K562 (cell line): ENCODE results near the gene VEGFB.

ENCODE experiments used
- CTCF ChIP-seq, 3 experiments: IDR thresholded peaks in 2 of 3; conservative IDR thresholded peaks in 1 of 3; 2 replicates each; pipeline ENCODE4 v1.5.1; 2011 to 2012; ENCODE audit warnings: low read length in 3 of 3, mild to moderate bottlenecking in 3 of 3, control low read depth in 2 of 3, improper control_type of control experiment in 1 of 3, inconsistent platforms in 1 of 3, low read depth in 1 of 3, mixed read lengths in 1 of 3, moderate library complexity in 1 of 3; ENCODE audit not compliant: insufficient read depth in 2 of 3
- FOXP4 ChIP-seq: sonication (generic); formaldehyde crosslinking; IDR thresholded peaks from 2 replicates; pipeline ENCODE4 v1.8.0; 2022; ENCODE audit warnings: mild to moderate bottlenecking, missing genetic modification reagents, borderline replicate concordance
- GATAD2B ChIP-seq: fragments of 450-650 bp; IDR thresholded peaks from 2 replicates; pipeline ENCODE4 v1.6.1; 2017; ENCODE audit warnings: mild to moderate bottlenecking, borderline replicate concordance
- HCFC1 ChIP-seq: IDR thresholded peaks from 2 replicates; pipeline ENCODE4 v1.6.1; 2012; ENCODE audit warnings: low read depth, low read length, improper control_type of control experiment
- NFATC3 ChIP-seq: fragments of 450-650 bp; IDR thresholded peaks from 2 replicates; pipeline ENCODE4 v1.6.1; 2017; ENCODE audit warnings: mild to moderate bottlenecking
- POLR2AphosphoS5 ChIP-seq: IDR thresholded peaks from 2 replicates; pipeline ENCODE4 v1.6.1; 2011; ENCODE audit warnings: mild to moderate bottlenecking, low read depth, low read length, moderate library complexity; ENCODE audit not compliant: control insufficient read depth, insufficient read depth
- PRDM10 ChIP-seq: fragments of 450-650 bp; IDR thresholded peaks from 2 replicates; pipeline ENCODE4 v1.6.1; 2018; ENCODE audit not compliant: partially characterized antibody
- TF ChIP-seq, protein P1 (sequence below): fragments of 200-600 bp; sonication (generic); IDR thresholded peaks from one replicate; pipeline ENCODE4 v1.6.1; 2012; ENCODE audit warnings: mild to moderate bottlenecking, low read depth, low read length, inconsistent platforms

GRCh38 chr11:64210301-64211020 is 23.9 kb upstream of the VEGFB start:
- TF ChIP-seq GATAD2B (no peak), HCFC1 (no peak), NFATC3 (no peak), CTCF (IDR thresholded peaks at IDR 0.05 in 2 of 3, conservative IDR thresholded peaks at IDR 0.05 in 1 of 3; ENCODE audit: insufficient read depth in 2 of 3, low read depth in 1 of 3, low read length in 3 of 3) (no peak), PRDM10 (no peak), FOXP4 (CRISPR knock-in tag) (no peak), POLR2AphosphoS5 (no peak; the same call in 1 of the 2 replicates)
- TF ChIP-seq, protein P1, sequence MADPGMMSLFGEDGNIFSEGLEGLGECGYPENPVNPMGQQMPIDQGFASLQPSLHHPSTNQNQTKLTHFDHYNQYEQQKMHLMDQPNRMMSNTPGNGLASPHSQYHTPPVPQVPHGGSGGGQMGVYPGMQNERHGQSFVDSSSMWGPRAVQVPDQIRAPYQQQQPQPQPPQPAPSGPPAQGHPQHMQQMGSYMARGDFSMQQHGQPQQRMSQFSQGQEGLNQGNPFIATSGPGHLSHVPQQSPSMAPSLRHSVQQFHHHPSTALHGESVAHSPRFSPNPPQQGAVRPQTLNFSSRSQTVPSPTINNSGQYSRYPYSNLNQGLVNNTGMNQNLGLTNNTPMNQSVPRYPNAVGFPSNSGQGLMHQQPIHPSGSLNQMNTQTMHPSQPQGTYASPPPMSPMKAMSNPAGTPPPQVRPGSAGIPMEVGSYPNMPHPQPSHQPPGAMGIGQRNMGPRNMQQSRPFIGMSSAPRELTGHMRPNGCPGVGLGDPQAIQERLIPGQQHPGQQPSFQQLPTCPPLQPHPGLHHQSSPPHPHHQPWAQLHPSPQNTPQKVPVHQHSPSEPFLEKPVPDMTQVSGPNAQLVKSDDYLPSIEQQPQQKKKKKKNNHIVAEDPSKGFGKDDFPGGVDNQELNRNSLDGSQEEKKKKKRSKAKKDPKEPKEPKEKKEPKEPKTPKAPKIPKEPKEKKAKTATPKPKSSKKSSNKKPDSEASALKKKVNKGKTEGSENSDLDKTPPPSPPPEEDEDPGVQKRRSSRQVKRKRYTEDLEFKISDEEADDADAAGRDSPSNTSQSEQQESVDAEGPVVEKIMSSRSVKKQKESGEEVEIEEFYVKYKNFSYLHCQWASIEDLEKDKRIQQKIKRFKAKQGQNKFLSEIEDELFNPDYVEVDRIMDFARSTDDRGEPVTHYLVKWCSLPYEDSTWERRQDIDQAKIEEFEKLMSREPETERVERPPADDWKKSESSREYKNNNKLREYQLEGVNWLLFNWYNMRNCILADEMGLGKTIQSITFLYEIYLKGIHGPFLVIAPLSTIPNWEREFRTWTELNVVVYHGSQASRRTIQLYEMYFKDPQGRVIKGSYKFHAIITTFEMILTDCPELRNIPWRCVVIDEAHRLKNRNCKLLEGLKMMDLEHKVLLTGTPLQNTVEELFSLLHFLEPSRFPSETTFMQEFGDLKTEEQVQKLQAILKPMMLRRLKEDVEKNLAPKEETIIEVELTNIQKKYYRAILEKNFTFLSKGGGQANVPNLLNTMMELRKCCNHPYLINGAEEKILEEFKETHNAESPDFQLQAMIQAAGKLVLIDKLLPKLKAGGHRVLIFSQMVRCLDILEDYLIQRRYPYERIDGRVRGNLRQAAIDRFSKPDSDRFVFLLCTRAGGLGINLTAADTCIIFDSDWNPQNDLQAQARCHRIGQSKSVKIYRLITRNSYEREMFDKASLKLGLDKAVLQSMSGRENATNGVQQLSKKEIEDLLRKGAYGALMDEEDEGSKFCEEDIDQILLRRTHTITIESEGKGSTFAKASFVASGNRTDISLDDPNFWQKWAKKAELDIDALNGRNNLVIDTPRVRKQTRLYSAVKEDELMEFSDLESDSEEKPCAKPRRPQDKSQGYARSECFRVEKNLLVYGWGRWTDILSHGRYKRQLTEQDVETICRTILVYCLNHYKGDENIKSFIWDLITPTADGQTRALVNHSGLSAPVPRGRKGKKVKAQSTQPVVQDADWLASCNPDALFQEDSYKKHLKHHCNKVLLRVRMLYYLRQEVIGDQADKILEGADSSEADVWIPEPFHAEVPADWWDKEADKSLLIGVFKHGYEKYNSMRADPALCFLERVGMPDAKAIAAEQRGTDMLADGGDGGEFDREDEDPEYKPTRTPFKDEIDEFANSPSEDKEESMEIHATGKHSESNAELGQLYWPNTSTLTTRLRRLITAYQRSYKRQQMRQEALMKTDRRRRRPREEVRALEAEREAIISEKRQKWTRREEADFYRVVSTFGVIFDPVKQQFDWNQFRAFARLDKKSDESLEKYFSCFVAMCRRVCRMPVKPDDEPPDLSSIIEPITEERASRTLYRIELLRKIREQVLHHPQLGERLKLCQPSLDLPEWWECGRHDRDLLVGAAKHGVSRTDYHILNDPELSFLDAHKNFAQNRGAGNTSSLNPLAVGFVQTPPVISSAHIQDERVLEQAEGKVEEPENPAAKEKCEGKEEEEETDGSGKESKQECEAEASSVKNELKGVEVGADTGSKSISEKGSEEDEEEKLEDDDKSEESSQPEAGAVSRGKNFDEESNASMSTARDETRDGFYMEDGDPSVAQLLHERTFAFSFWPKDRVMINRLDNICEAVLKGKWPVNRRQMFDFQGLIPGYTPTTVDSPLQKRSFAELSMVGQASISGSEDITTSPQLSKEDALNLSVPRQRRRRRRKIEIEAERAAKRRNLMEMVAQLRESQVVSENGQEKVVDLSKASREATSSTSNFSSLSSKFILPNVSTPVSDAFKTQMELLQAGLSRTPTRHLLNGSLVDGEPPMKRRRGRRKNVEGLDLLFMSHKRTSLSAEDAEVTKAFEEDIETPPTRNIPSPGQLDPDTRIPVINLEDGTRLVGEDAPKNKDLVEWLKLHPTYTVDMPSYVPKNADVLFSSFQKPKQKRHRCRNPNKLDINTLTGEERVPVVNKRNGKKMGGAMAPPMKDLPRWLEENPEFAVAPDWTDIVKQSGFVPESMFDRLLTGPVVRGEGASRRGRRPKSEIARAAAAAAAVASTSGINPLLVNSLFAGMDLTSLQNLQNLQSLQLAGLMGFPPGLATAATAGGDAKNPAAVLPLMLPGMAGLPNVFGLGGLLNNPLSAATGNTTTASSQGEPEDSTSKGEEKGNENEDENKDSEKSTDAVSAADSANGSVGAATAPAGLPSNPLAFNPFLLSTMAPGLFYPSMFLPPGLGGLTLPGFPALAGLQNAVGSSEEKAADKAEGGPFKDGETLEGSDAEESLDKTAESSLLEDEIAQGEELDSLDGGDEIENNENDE: no peak
